Epithelial cell of esophagus (primary cell): ENCODE measurements around the gene ACER3.

ENCODE experiments used
- DNase-seq: peaks from one replicate; pipeline ENCODE4 v3.0.0; 2010; ENCODE audit warnings: low read depth
- H3K4me3 ChIP-seq: 2 replicates; pipeline ENCODE4 v1.5.1; 2011; ENCODE audit warnings: mild to moderate bottlenecking, low read length, control low read depth
- TF ChIP-seq, protein P1 (sequence below): IDR thresholded peaks from 2 replicates; pipeline ENCODE4 v1.5.1; 2011; ENCODE audit warnings: low read depth, mild to moderate bottlenecking, low read length, control low read depth, inconsistent platforms; ENCODE audit not compliant: insufficient read depth; ENCODE audit errors: missing control alignments

ACER3 gene

DNA sequence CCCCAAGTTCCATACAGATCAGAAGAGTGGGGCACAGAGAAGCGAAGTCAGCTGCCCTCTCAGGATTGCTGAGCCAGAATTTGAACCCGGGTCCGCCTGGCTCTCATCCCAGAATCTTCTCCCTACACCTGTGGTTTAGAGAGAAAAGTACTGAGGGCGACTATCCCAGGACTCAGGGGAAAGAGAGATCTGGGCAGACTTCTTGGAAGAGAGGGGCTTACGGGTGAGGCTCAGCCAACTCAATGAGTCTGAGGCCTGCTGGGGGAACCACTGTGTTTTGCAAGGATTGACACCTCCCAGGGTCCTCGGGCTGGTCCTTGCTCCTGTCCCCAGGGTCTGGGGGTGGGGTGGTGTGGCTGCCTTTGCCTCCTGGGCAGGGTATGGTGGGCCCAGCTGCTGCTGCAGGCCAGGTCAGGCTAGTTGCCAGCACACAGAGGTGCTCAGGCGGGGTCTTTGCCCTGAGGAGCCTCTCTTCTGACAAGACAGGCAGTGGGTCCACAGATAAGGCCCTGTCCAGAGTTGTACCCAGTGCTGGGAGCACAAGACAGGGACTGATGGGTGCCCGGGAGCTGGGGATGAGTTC, 207.2 kb downstream of the ACER3 start:
- no peak overlapping the region for H3K4me3 ChIP-seq
- TF ChIP-seq, protein P1, sequence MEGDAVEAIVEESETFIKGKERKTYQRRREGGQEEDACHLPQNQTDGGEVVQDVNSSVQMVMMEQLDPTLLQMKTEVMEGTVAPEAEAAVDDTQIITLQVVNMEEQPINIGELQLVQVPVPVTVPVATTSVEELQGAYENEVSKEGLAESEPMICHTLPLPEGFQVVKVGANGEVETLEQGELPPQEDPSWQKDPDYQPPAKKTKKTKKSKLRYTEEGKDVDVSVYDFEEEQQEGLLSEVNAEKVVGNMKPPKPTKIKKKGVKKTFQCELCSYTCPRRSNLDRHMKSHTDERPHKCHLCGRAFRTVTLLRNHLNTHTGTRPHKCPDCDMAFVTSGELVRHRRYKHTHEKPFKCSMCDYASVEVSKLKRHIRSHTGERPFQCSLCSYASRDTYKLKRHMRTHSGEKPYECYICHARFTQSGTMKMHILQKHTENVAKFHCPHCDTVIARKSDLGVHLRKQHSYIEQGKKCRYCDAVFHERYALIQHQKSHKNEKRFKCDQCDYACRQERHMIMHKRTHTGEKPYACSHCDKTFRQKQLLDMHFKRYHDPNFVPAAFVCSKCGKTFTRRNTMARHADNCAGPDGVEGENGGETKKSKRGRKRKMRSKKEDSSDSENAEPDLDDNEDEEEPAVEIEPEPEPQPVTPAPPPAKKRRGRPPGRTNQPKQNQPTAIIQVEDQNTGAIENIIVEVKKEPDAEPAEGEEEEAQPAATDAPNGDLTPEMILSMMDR = no peak
- no peak for DNase-seq

- no peak overlapping the region for H3K4me3 ChIP-seq
- TF ChIP-seq, protein P1 = no peak
These were observed 208.0 kb downstream of the ACER3 start for GRCh38 chr11:77068457-77069335.

DNA sequence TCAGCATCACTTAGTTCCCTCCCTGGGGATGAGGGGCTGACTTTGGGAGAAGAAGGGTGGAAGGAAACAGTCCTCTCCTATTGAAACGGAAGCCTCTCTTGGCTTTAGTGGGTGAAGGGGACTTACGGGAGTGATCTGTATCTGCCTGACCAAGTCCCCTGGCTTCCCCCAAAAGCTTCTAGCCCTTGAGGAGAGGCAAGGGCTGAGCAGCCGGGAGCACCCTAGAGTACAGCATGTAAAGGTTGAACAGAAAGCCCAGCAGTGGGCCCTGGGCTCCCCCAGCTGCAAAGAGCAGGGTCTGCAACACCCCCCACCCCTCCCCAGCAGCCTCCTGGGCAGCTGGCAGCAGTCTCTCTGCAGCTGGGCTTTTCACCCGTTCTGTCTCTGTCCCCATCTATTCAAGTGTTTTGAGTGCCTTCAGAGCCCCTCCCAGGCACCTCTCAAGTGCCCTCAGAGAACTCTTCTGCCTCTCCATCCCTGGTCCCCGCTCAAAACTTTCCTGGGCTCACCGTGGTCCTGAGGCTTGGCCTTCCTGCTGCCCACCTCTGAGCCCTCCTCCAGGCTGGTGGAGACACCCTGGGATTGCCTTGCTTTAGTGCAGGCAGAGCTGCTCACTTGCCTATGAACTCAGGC, 208.7 kb downstream of the ACER3 start:
- TF ChIP-seq, protein P1 = no peak
- H3K4me3 ChIP-seq = no peak overlapping the region
- no peak for DNase-seq

More at GRCh38 chr11:77068457-77069335, 208.0 kb downstream of the ACER3 start:
- DNase-seq = no peak

DNA sequence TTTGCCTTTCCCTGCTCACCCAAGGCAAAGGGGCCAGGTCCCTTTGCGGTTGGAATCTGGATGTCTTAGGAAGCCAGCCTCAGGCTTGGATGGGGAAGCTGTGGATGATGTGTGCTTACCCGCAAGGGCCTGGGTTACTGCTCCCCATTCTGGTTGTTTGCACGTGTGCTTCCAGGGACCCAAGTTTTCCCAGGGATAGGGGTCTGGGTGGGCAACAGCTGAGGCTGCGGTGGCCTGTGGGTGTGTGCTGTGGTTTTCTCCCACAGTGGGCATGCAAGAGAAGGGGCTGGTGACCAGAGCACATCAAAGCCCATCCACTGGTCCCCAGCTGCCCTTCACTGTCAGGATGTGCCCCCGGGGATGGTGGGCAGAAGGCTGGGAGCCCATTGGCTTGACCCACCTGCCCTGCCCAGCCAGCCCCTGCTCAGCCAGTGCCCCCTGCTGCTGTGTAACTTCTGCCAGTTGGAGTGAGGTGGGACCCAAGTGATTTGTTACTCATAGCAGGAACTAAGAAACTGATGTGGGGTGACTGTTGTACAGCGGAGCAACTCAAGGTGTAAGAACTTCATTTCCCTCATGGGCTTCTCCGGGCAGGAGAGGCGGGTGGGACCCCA, 209.4 kb downstream of the ACER3 start:
- DNase-seq = no peak
- TF ChIP-seq, protein P1 = no peak
- no peak overlapping the region for H3K4me3 ChIP-seq

DNA sequence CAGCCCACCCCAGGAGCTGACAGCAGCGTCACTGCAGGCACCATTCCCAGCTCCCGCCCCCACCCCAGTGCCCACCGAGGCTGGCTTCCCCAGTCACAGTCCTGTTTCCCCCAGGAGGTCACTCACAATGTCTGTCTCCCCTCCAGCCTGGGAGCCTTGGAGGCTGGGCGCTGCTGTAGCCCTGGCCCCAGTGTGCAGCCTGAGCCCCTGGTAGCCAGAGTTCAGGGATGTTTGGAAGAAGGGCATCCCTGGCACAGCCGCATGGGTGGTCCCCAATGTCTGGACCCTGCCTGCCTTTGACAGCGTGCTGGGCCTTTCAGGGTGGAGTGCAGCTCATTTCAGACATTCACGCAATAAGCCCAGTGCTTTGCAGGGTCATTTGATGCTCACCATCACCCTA, 210.4 kb downstream of the ACER3 start:
- no peak overlapping the region for H3K4me3 ChIP-seq
- DNase-seq = no peak
- TF ChIP-seq, protein P1 = no peak

DNA sequence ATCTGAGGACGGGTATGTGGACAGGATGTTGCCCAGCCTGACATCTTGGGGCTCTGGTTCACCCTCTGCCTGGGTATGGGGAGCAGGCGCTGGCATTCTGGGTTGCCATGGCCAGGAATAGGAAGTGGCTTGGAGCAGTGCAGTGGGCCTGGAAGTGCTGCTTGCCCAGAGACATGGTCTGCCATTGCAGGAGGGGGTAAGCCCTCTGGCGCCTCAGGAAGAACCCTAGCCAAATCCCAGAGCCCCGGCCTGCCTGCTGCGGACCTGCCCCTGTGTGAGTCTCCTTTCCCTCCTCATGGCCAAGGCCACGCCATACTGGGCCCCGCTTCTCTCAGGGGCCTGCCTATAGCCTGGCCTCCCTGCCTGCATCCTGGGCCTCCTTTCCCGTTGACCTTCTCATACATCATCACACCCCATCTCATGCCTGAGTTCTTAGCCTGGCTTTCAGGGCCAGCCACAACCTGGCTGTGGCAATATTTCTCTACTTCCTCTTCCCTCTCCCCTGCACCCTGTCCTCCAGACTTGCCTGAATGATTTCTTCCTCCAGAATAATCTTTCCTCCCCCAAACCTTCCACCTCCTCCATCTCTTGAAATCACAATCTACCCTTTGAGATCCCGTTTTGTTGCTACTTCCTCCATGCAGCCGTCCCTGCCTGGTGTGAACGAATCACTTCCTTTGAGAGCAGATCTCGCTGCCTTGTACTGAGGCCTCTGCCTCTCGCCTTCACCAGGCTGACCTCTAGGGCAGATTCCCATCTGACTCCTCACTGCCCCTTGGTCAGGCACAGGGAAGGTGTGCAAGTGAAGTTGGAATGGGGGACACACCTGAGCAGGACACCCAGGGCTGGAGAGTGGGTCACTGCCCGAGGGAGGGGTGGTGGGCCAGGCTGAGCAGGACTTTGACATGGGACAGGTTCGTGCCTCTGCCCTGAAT, 211.2 kb downstream of the ACER3 start:
- DNase-seq = no peak
- TF ChIP-seq, protein P1 = no peak
- no peak overlapping the region for H3K4me3 ChIP-seq
